Cortex of kidney (tissue), 1 donor: Measurements from ENCODE around the gene DUSP3.

ENCODE experiments used
- DNase-seq: peaks from one replicate; lab custom pipeline; 2025; lab: John Stamatoyannopoulos, UW

DUSP3 gene

GRCh38 chr17:43732958-43733357 is 45.8 kb downstream of the DUSP3 start:
- no peak for DNase-seq

- DNase-seq = no peak
These were observed 50.7 kb downstream of the DUSP3 start for GRCh38 chr17:43728081-43728480.

- no peak for DNase-seq
These were observed 54.9 kb downstream of the DUSP3 start for GRCh38 chr17:43723697-43724359.

GRCh38 chr17:43722870-43723665 is 55.7 kb downstream of the DUSP3 start:
- no peak for DNase-seq

GRCh38 chr17:43722269-43722619 is 56.5 kb downstream of the DUSP3 start:
- no peak for DNase-seq

- no peak for DNase-seq
These were observed 57.1 kb downstream of the DUSP3 start for GRCh38 chr17:43721537-43722268.

- DNase-seq = no peak
These were observed 58.3 kb downstream of the DUSP3 start for GRCh38 chr17:43720311-43721060.

GRCh38 chr17:43719578-43719977 is 59.2 kb downstream of the DUSP3 start:
- no peak for DNase-seq

GRCh38 chr17:43718544-43718943 is 60.2 kb downstream of the DUSP3 start:
- DNase-seq = no peak

GRCh38 chr17:43717913-43718312 is 60.9 kb downstream of the DUSP3 start:
- no peak for DNase-seq
